ENCODE measurements around the gene ZNF521.

DNA sequence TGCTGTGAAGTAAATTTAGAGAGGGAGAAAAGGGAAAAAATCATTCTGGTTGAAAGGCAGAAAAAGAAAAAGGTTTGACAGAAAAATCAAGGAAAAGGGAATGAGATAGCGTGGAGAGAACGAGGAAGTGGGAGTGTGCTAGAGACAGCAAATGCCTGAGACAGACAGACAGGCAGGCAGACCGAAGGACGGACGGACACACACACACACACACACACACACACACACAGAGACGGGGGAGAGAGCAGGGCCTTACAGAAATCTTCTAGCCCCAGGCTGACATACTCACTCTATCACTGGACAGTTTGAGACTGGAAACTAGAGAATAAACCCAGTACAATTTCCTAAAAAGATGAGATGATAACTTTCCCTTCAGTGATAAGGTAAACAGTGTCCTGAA lies 238.4 kb downstream of the ZNF521 start:
- TF ChIP-seq CTCF (conservative IDR thresholded peaks at IDR 0.05; ENCODE audit: low read depth, low read length) (no peak), EZH2 (IDR thresholded peaks at IDR 0.05; ENCODE audit: borderline replicate concordance, low read depth, low read length, poor library complexity, severe bottlenecking) (no peak)
